Measurements from ENCODE around the gene PREX1. TPM values are rescaled to one million over a fixed set of nuclear protein-coding genes. Genes with fewer than 3 reads are reported as not detected.

The PREX1 gene
- total RNA-seq, 3 donors from 2014 or later: 9.9 to 14.1 (median 13.5) TPM

DNA sequence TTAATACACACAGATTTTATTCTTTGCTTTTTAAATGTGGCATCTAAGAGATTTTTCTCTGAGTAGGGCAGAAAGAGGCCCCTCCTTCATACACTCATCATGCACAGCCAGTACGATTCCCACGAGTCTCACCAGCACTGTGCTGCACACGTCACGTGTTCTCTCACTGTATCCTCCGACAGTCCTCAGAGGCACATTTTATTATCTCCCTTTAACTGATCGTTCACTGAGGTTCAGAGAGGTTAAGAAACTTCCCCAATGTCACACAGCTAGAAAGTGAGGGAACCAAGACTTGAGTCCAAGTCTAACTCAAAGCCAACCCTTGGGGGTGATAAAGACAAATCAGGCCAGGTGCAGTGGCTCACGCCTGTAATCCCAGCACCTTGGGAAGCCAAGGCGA, 142.5 kb downstream of the PREX1 start:
- Histone ChIP-seq H3K4me1 (ENCODE audit: low read depth) (peaks cover 49% of the 10 kb centered on the region), H3K9me3 (no peaks in the 10 kb centered on the region), H3K4me3 (no peak overlapping the region), H3K36me3 (ENCODE audit: low read depth) (no peaks in the 10 kb centered on the region)
- DNase-seq: no peak
- ATAC-seq: no peak
- intact Hi-C loops (cut with DNase I, micrococcal nuclease): no loop called here
- TF ChIP-seq, protein P1, sequence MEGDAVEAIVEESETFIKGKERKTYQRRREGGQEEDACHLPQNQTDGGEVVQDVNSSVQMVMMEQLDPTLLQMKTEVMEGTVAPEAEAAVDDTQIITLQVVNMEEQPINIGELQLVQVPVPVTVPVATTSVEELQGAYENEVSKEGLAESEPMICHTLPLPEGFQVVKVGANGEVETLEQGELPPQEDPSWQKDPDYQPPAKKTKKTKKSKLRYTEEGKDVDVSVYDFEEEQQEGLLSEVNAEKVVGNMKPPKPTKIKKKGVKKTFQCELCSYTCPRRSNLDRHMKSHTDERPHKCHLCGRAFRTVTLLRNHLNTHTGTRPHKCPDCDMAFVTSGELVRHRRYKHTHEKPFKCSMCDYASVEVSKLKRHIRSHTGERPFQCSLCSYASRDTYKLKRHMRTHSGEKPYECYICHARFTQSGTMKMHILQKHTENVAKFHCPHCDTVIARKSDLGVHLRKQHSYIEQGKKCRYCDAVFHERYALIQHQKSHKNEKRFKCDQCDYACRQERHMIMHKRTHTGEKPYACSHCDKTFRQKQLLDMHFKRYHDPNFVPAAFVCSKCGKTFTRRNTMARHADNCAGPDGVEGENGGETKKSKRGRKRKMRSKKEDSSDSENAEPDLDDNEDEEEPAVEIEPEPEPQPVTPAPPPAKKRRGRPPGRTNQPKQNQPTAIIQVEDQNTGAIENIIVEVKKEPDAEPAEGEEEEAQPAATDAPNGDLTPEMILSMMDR (IDR thresholded peaks at IDR 0.05): no peak

DNA sequence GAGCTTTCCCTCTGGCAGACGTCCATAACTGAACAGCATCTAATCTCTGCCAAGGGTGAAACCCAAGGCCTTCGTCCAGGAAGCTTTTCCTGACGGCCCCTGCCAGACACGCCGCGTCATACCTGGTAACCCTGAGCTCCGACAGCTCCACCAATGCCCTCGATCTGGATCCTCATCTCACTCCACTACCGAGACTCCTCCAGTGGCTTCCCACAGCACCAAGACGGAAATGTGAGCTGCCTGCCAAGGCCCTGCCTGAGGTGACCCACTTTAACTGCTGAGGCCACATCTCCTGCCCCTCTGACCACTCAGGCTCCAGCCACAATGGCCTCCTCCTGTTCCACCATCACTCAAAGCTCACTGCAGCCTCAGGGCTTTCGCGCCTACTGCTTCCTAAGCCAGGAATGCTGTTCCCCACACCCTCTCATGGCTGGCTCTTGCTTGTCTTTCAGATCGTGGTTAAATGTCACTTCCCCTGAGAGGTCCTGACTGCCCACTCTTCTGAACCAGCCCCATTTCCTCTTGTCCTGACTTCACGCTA, 143.2 kb downstream of the PREX1 start:
- peak; percentile 25 for ATAC-seq
- Histone ChIP-seq H3K9me3 (no peaks in the 10 kb centered on the region), H3K4me3 (no peak overlapping the region), H3K36me3 (ENCODE audit: low read depth) (no peaks in the 10 kb centered on the region), H3K4me1 (ENCODE audit: low read depth) (peaks cover 50% of the 10 kb centered on the region)
- intact Hi-C loops (cut with DNase I, micrococcal nuclease): no loop called here
- TF ChIP-seq, protein P1 (IDR thresholded peaks at IDR 0.05): no peak
- peak in 2 of 3 donors; percentile 45 to 56 for DNase-seq

DNA sequence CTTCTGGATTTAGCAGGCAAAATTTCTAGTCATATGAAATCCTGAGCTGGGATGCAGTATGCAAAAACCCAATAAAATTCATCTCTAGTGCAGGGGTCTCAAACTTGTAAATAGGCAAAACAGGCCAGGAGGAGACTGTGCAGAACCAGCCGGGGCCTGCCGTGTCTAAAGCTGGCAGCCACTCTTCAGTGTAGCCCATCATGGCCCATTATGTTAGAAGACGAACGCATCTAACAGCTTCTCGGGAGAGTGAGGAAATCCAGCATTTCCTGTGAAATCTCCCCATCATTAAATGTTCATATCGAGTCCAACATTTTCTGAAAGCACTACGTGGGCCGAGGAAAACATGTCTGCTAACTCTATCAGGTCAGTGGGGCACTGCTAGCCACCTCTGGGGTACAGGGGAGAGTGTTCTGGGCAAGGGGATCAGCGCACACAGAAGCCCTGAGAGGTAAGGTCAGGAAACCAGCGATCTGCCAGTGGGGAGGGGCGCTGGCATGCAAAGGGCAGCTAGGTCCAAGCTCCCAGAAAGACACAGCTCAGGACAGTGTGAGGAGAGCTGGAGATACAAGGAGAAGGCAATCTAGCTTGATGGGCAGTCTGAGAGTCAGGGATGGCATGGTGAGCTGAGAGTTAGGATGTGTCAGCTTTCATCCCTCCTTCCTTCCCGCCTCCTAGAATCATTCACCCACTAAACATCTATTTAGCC, 144.2 kb downstream of the PREX1 start:
- TF ChIP-seq, protein P1 (IDR thresholded peaks at IDR 0.05): no peak
- no peaks in the 10 kb centered on the region for H3K9me3 ChIP-seq
- no peaks in the 10 kb centered on the region for H3K36me3 ChIP-seq (ENCODE audit: low read depth)
- DNase-seq: no peak
- intact Hi-C loops (cut with DNase I, micrococcal nuclease): no loop called here
- ATAC-seq: no peak
- no peak overlapping the region for H3K4me3 ChIP-seq
- H3K4me1 ChIP-seq (ENCODE audit: low read depth): peaks cover 52% of the 10 kb centered on the region

DNA sequence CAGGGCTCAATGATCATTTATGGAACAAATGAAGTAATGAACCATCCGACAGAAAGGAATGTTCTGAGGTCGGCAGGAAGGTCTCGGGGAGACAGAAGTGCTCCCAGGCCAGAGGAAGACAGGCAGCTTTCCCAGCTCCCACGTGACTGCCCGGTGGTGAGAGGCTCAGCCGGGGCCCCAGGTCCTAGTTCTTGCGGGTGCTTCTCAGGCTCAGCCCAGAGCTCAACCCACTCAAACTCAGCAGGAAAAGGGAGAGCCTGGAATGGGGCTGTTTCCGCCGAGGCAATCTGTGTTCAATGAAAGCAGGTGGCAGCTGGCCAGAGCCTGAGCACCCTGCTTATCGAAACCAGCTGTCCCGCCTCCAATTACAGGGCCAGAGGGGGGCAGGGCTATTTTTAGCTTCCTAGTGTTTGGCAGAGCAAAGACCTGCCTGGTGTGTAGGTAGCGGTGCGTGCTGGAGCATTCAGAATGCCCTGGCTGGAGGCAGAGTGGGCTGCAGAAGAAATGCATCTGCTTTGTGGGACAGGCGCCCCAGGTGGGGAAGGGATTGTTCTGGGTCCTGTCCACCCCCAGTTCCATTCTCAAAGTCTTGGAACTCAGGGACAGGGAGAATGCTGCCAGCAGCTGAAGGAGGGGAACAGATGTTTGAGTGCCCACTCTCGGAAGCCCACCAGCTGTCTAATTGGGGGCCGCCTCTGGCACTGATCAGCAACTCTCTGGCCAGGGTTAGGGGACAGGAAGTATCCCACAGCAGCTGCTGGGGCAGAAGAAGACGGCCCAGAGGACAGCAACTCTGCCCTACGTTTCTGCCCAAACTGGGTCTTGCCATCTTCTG, 145.1 kb downstream of the PREX1 start:
- ATAC-seq (peak; percentile 75), DNase-seq (peak; percentile 87 to 94 (median 88))
- intact Hi-C loops (cut with DNase I, micrococcal nuclease): no loop called here
- Histone ChIP-seq H3K36me3 (ENCODE audit: low read depth) (no peaks in the 10 kb centered on the region), H3K9me3 (no peaks in the 10 kb centered on the region), H3K4me3 (no peak overlapping the region), H3K4me1 (ENCODE audit: low read depth) (peaks cover 52% of the 10 kb centered on the region)
- TF ChIP-seq, protein P1 (IDR thresholded peaks at IDR 0.05): no peak

DNA sequence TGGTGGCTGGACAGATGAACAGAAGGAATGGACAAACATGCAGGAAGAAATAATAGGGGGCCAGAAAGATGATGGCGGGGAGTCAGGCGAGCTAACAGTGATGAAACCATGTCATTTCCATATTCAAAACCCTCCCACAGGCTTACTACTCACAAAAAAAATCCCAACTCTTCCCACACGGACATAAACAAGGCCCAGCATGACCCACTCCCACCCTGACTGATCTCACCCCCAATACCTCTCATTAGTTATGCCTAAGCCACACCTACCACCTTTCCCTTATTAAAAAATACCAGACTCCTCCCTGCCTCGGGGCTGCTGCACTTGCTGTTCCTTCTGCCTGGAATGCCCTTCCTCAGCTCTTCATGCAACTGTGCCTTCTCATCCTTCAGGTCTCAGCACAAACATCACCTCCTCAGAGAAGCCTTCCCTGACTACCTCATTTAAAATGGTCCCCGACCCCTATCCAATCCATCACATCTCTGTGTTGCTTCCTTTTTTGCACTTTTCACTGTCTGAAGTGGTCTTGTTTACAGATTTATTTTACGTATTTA, 145.8 kb downstream of the PREX1 start:
- Histone ChIP-seq H3K9me3 (no peaks in the 10 kb centered on the region), H3K36me3 (ENCODE audit: low read depth) (no peaks in the 10 kb centered on the region), H3K4me1 (ENCODE audit: low read depth) (peaks cover 50% of the 10 kb centered on the region), H3K4me3 (no peak overlapping the region)
- intact Hi-C loops (cut with DNase I, micrococcal nuclease): no loop called here
- DNase-seq: no peak
- ATAC-seq: no peak
- TF ChIP-seq, protein P1 (IDR thresholded peaks at IDR 0.05): no peak

Measured in mucosa of descending colon (tissue), 3 donors.